ENCODE results near the gene CNTNAP2.

GRCh38 chr7:147188467-147188866, 1071.9 kb downstream of the CNTNAP2 start:
- TF ChIP-seq, protein P1, sequence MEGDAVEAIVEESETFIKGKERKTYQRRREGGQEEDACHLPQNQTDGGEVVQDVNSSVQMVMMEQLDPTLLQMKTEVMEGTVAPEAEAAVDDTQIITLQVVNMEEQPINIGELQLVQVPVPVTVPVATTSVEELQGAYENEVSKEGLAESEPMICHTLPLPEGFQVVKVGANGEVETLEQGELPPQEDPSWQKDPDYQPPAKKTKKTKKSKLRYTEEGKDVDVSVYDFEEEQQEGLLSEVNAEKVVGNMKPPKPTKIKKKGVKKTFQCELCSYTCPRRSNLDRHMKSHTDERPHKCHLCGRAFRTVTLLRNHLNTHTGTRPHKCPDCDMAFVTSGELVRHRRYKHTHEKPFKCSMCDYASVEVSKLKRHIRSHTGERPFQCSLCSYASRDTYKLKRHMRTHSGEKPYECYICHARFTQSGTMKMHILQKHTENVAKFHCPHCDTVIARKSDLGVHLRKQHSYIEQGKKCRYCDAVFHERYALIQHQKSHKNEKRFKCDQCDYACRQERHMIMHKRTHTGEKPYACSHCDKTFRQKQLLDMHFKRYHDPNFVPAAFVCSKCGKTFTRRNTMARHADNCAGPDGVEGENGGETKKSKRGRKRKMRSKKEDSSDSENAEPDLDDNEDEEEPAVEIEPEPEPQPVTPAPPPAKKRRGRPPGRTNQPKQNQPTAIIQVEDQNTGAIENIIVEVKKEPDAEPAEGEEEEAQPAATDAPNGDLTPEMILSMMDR (conservative IDR thresholded peaks at IDR 0.05 in 1 of 2, IDR thresholded peaks at IDR 0.05 in 1 of 2; ENCODE audit: low read depth in 1 of 2, low read length in 2 of 2) = no peak
- no peak for TF ChIP-seq EZH2 (IDR thresholded peaks at IDR 0.05; ENCODE audit: low read length, missing control alignments)

All from fibroblast of lung (primary cell).